ENCODE data around the gene PDE4D.

PDE4D gene

GRCh38 chr5:59893429-59894227 lies at the start of gene PDE4D:
PDE4D (minus strand) TSS chr5:59893726.
- DNase-seq (ENCODE audit: low read depth, low spot score) = peak; percentile 72
- in situ Hi-C loops (cut with HindIII; ENCODE audit: low sequenced_read_pairs) = no loop called here
- peak within 1 kb of the TSS; percentile 38 for H3K4me3 ChIP-seq (ENCODE audit: low read depth, low read length)
- no peak for TF ChIP-seq CTCF (IDR thresholded peaks at IDR 0.05; ENCODE audit: low read depth, low read length)

- no peak overlapping the region for H3K4me3 ChIP-seq (ENCODE audit: low read depth, low read length)
- TF ChIP-seq CTCF (IDR thresholded peaks at IDR 0.05; ENCODE audit: low read depth, low read length) = no peak
- in situ Hi-C loops (cut with HindIII; ENCODE audit: low sequenced_read_pairs) = no loop called here
- DNase-seq (ENCODE audit: low read depth, low spot score) = no peak
Measured at GRCh38 chr5:59937633-59938032, 44.1 kb upstream of the PDE4D start.

- no peak for DNase-seq (ENCODE audit: low read depth, low spot score)
- no peak overlapping the region for H3K4me3 ChIP-seq (ENCODE audit: low read depth, low read length)
- in situ Hi-C loops (cut with HindIII; ENCODE audit: low sequenced_read_pairs) = no loop called here
- no peak for TF ChIP-seq CTCF (IDR thresholded peaks at IDR 0.05; ENCODE audit: low read depth, low read length)
Measured at GRCh38 chr5:59923465-59923864, 29.9 kb upstream of the PDE4D start.

- DNase-seq (ENCODE audit: low read depth, low spot score) = no peak
- in situ Hi-C loops (cut with HindIII; ENCODE audit: low sequenced_read_pairs) = no loop called here
- no peak overlapping the region for H3K4me3 ChIP-seq (ENCODE audit: low read depth, low read length)
- no peak for TF ChIP-seq CTCF (IDR thresholded peaks at IDR 0.05; ENCODE audit: low read depth, low read length)
Measured at GRCh38 chr5:59922220-59922619, 28.7 kb upstream of the PDE4D start.

GRCh38 chr5:59921816-59922215 lies 28.3 kb upstream of the PDE4D start:
- in situ Hi-C loops (cut with HindIII; ENCODE audit: low sequenced_read_pairs) = no loop called here
- H3K4me3 ChIP-seq (ENCODE audit: low read depth, low read length) = no peak overlapping the region
- TF ChIP-seq CTCF (IDR thresholded peaks at IDR 0.05; ENCODE audit: low read depth, low read length) = no peak
- no peak for DNase-seq (ENCODE audit: low read depth, low spot score)

- no peak for TF ChIP-seq CTCF (IDR thresholded peaks at IDR 0.05; ENCODE audit: low read depth, low read length)
- DNase-seq (ENCODE audit: low read depth, low spot score) = no peak
- no peak overlapping the region for H3K4me3 ChIP-seq (ENCODE audit: low read depth, low read length)
- in situ Hi-C loops (cut with HindIII; ENCODE audit: low sequenced_read_pairs) = no loop called here
Measured at GRCh38 chr5:59919484-59919883, 26.0 kb upstream of the PDE4D start.

Data from astrocyte of the spinal cord (primary cell).